Aorta (tissue), 5 donors: ENCODE results near the gene GRIA1. TPM values are rescaled to one million over a fixed set of nuclear protein-coding genes. Genes with fewer than 3 reads are reported as not detected.

Experiments used
- ATAC-seq: fragments of 200-7000 bp; cut with Tn5 transposase; one replicate; pipeline ENCODE4 v1.9.1; 2022; ENCODE audit warnings: moderate library complexity; ENCODE audit not compliant: low FRiP score
- DNase-seq, 2 donors: peaks; one replicate each; pipeline ENCODE4 v3.0.0-alpha.2; 2020
- H3K27ac ChIP-seq, 2 donors: one replicate each; pipeline ENCODE4 v1.5.1; 2013; ENCODE audit warnings: low read length in 2 of 2, mild to moderate bottlenecking in 2 of 2, moderate library complexity in 2 of 2, control low read depth in 1 of 2, inconsistent platforms in 1 of 2, low read depth in 1 of 2
- H3K27me3 ChIP-seq, 2 donors: one replicate each; pipeline ENCODE4 v1.6.1; 2013; ENCODE audit warnings: control low read depth in 1 of 2, low read length in 1 of 2, mild to moderate bottlenecking in 1 of 2, moderate library complexity in 1 of 2; ENCODE audit not compliant: insufficient read depth in 2 of 2, control insufficient read depth in 1 of 2
- H3K36me3 ChIP-seq, 2 donors: one replicate each; pipeline ENCODE4 v1.6.1; 2013; ENCODE audit warnings: control low read depth in 1 of 2, low read length in 1 of 2, mild to moderate bottlenecking in 1 of 2; ENCODE audit not compliant: insufficient read depth in 2 of 2, control insufficient read depth in 1 of 2
- H3K4me1 ChIP-seq, 2 donors: one replicate each; pipeline ENCODE4 v1.6.1; 2013; ENCODE audit warnings: low read length in 2 of 2, control low read depth in 1 of 2, mild to moderate bottlenecking in 1 of 2, moderate library complexity in 1 of 2; ENCODE audit not compliant: insufficient read depth in 2 of 2, control insufficient read depth in 1 of 2
- H3K4me3 ChIP-seq, 2 donors: one replicate each; pipeline ENCODE4 v1.5.1; 2013; ENCODE audit warnings: low read length in 2 of 2, control low read depth in 1 of 2, mild to moderate bottlenecking in 1 of 2
- H3K9me3 ChIP-seq: one replicate; pipeline ENCODE4 v1.6.1; 2013; ENCODE audit warnings: mild to moderate bottlenecking, low read length; ENCODE audit not compliant: control insufficient read depth
- WGBS, 2 donors: extraction: QIAGEN DNeasy Blood & Tissue Kit; methylation state at CpG; one replicate each; pipeline ENCODE4 v1.1.7; 2013; 5-methylcytosine and 5-hydroxymethylcytosine counted together
- intact Hi-C, 2 donors: fragments of 100-400 bp; cut with DNase I; formaldehyde crosslinking; loops; one replicate each; pipeline versions ENCODE4 v1.14.2 to v1.15.0; 2022
- polyA plus RNA-seq, 2 donors: library from polyadenylated mRNA; stranded (reverse); fragments of 200-250 nt; gene quantifications; one replicate each; pipeline ENCODE4 v1.2.3, GENCODE V29; 2013
- total RNA-seq, 2 donors: library from RNA; stranded (reverse); fragmentation: NEBNext Ultra II Directional; extraction: Animal tissue kit (Norgen Biotek cat#: 25700); gene quantifications; one replicate each; pipeline ENCODE4 v1.2.1, GENCODE V29; 2021
- donor health status: healthy with polysubstance abuse.
- donor health status: Bipolar disorder and iron deficiency.
- donor health status: DM: no; HTN: no; CAD: no.
- donor health status: DM: no; HTN: no; CAD: no.
- donor health status: DM: yes; HTN: yes; CAD: no.

The GRIA1 gene
- total and polyA plus RNA-seq, 4 donors = 6.3 to 20.2 (median 7.0) TPM

GRCh38 chr5:153658149-153658548 lies 167.7 kb downstream of the GRIA1 start:
- Histone ChIP-seq H3K36me3 (no peaks in the 10 kb centered on the region), H3K27me3 (no peaks in the 10 kb centered on the region), H3K27ac (no peak overlapping the region), H3K9me3 (no peaks in the 10 kb centered on the region), H3K4me1 (no peaks in the 10 kb centered on the region), H3K4me3 (no peak overlapping the region)
- 91 to 95% methylated on average over 1 of the region's 1 CpG for WGBS, 2 donors
- DNase-seq (no peak), ATAC-seq (no peak)
- intact Hi-C loops = no loop called here

GRCh38 chr5:153658606-153659005 lies 168.1 kb downstream of the GRIA1 start:
- DNase-seq (no peak), ATAC-seq (no peak)
- H3K36me3 ChIP-seq = no peaks in the 10 kb centered on the region
- H3K4me3 ChIP-seq = no peak overlapping the region
- no peaks in the 10 kb centered on the region for H3K4me1 ChIP-seq
- 59 to 60% methylated on average over 5 of the region's 5 CpGs for WGBS, 2 donors
- H3K27me3 ChIP-seq = no peaks in the 10 kb centered on the region
- H3K27ac ChIP-seq = no peak overlapping the region
- intact Hi-C loops = no loop called here
- H3K9me3 ChIP-seq = no peaks in the 10 kb centered on the region

GRCh38 chr5:153659039-153659736 lies 168.7 kb downstream of the GRIA1 start:
- DNase-seq (peak in 1 of 2 donors; percentile 55), ATAC-seq (no peak)
- WGBS, 2 donors = 56 to 61% methylated on average over 2 of the region's 2 CpGs
- Histone ChIP-seq H3K36me3 (no peaks in the 10 kb centered on the region), H3K27ac (no peak overlapping the region), H3K9me3 (no peaks in the 10 kb centered on the region), H3K27me3 (no peaks in the 10 kb centered on the region), H3K4me1 (no peaks in the 10 kb centered on the region), H3K4me3 (no peak overlapping the region)
- intact Hi-C loops = no loop called here

- no peaks in the 10 kb centered on the region for H3K36me3 ChIP-seq
- no peak overlapping the region for H3K27ac ChIP-seq
- no peak for DNase-seq
- no peaks in the 10 kb centered on the region for H3K4me1 ChIP-seq
- H3K27me3 ChIP-seq = no peaks in the 10 kb centered on the region
- H3K9me3 ChIP-seq = no peaks in the 10 kb centered on the region
- WGBS, 2 donors = 58 to 73% methylated on average over 2 of the region's 2 CpGs
- intact Hi-C loops = no loop called here
- ATAC-seq = no peak
- no peak overlapping the region for H3K4me3 ChIP-seq
These were observed 170.4 kb downstream of the GRIA1 start for GRCh38 chr5:153660919-153661318.

- DNase-seq (no peak), ATAC-seq (no peak)
- no peak overlapping the region for H3K4me3 ChIP-seq
- intact Hi-C loops = no loop called here
- WGBS, 2 donors = 82 to 88% methylated on average over 2 of the region's 2 CpGs
- H3K36me3 ChIP-seq = no peaks in the 10 kb centered on the region
- no peak overlapping the region for H3K27ac ChIP-seq
- no peaks in the 10 kb centered on the region for H3K9me3 ChIP-seq
- H3K27me3 ChIP-seq = no peaks in the 10 kb centered on the region
- no peaks in the 10 kb centered on the region for H3K4me1 ChIP-seq
These were observed 171.4 kb downstream of the GRIA1 start for GRCh38 chr5:153661897-153662296.

GRCh38 chr5:153670101-153670500 lies 179.6 kb downstream of the GRIA1 start:
- intact Hi-C loops = no loop called here
- no peak for ATAC-seq
- 80 to 88% methylated on average over 1 of the region's 1 CpG for WGBS, 2 donors

GRCh38 chr5:153671653-153672346 lies 181.3 kb downstream of the GRIA1 start:
- 97 to 98% methylated on average over 2 of the region's 2 CpGs for WGBS, 2 donors
- peaks cover 1% of the 10 kb centered on the region for H3K9me3 ChIP-seq
- H3K27me3 ChIP-seq = no peaks in the 10 kb centered on the region
- no peaks in the 10 kb centered on the region for H3K4me1 ChIP-seq
- intact Hi-C loops = no loop called here
- ATAC-seq = no peak
- peaks cover 0 to 1% of the 10 kb centered on the region in 2 donors for H3K36me3 ChIP-seq
- no peak overlapping the region for H3K4me3 ChIP-seq
- no peak for DNase-seq
- H3K27ac ChIP-seq = no peak overlapping the region

More at GRCh38 chr5:153670101-153670500, 179.6 kb downstream of the GRIA1 start:
- H3K4me1 ChIP-seq = no peaks in the 10 kb centered on the region
- H3K27me3 ChIP-seq = no peaks in the 10 kb centered on the region
- peaks cover 0 to 1% of the 10 kb centered on the region in 2 donors for H3K36me3 ChIP-seq
- H3K4me3 ChIP-seq = no peak overlapping the region
- H3K9me3 ChIP-seq = peaks cover 1% of the 10 kb centered on the region
- no peak overlapping the region for H3K27ac ChIP-seq
- no peak for DNase-seq

GRCh38 chr5:153672347-153673090 lies 182.0 kb downstream of the GRIA1 start:
- Histone ChIP-seq H3K27me3 (no peaks in the 10 kb centered on the region), H3K4me1 (no peaks in the 10 kb centered on the region), H3K36me3 (peaks cover 0 to 3% of the 10 kb centered on the region in 2 donors), H3K27ac (no peak overlapping the region), H3K4me3 (no peak overlapping the region), H3K9me3 (peaks cover 1% of the 10 kb centered on the region)
- WGBS, 2 donors = 77% methylated on average over 6 of the region's 6 CpGs
- ATAC-seq = no peak
- DNase-seq = no peak
- intact Hi-C loops = no loop called here
